Fibroblast of lung (primary cell): ENCODE measurements around the gene ETV6. TPM values are rescaled to one million over a fixed set of nuclear protein-coding genes. Genes with fewer than 3 reads are reported as not detected.

Experiments
- DNase-seq, 2 donors: peaks; one replicate each; pipeline versions ENCODE4 v3.0.0 to v3.0.0-alpha.2; 2010; ENCODE audit warnings: low read depth in 2 of 2
- H2AFZ ChIP-seq: 2 replicates; pipeline ENCODE4 v1.5.1; 2012; ENCODE audit warnings: low read length, control low read depth, inconsistent platforms
- H3K27ac ChIP-seq: 2 replicates; pipeline ENCODE4 v1.5.1; 2011; ENCODE audit warnings: low read length, control low read depth; ENCODE audit not compliant: insufficient read depth
- H3K27me3 ChIP-seq: 2 replicates; pipeline ENCODE4 v1.5.1; 2011; ENCODE audit warnings: mild to moderate bottlenecking, low read length; ENCODE audit not compliant: control insufficient read depth, insufficient read depth
- H3K36me3 ChIP-seq: 2 replicates; pipeline ENCODE4 v1.5.1; 2011; ENCODE audit warnings: low read length; ENCODE audit not compliant: control insufficient read depth, insufficient read depth
- H3K4me1 ChIP-seq: 2 replicates; pipeline ENCODE4 v1.5.1; 2011; ENCODE audit warnings: low read length; ENCODE audit not compliant: control insufficient read depth, insufficient read depth; ENCODE audit errors: extremely low read depth
- H3K4me2 ChIP-seq: 2 replicates; pipeline ENCODE4 v1.5.1; 2011; ENCODE audit warnings: low read length, control low read depth; ENCODE audit not compliant: insufficient read depth; ENCODE audit errors: extremely low read depth
- H3K4me3 ChIP-seq, 4 experiments: fragments of 200-600 bp in 1 of 4; sonication (generic) in 1 of 4; replicated peaks in 1 of 4; 2 replicates each; pipeline ENCODE4 v1.5.1; 2011 to 2016; ENCODE audit warnings: low read length in 4 of 4, low read depth in 3 of 4, mild to moderate bottlenecking in 3 of 4, control low read depth in 2 of 4, inconsistent platforms in 1 of 4, mixed read lengths in 1 of 4; ENCODE audit not compliant: insufficient read depth in 1 of 4; ENCODE audit errors: control extremely low read depth in 1 of 4
- H3K79me2 ChIP-seq: 2 replicates; pipeline ENCODE4 v1.5.1; 2012; ENCODE audit warnings: mild to moderate bottlenecking, low read length, inconsistent platforms; ENCODE audit not compliant: control insufficient read depth, insufficient read depth
- H3K9ac ChIP-seq: 2 replicates; pipeline ENCODE4 v1.5.1; 2011; ENCODE audit warnings: mild to moderate bottlenecking, low read length, control low read depth; ENCODE audit not compliant: insufficient read depth
- H3K9me3 ChIP-seq: 2 replicates; pipeline ENCODE4 v1.5.1; 2012; ENCODE audit warnings: low read depth, low read length; ENCODE audit not compliant: control insufficient read depth, insufficient read depth
- H4K20me1 ChIP-seq: 2 replicates; pipeline ENCODE4 v1.5.1; 2011; ENCODE audit warnings: low read length; ENCODE audit not compliant: control insufficient read depth, insufficient read depth; ENCODE audit errors: extremely low read depth
- CTCF ChIP-seq, 2 donors: IDR thresholded peaks in 1 of 2; conservative IDR thresholded peaks in 1 of 2; 1 replicate in 1 of 2; 2 replicates in 1 of 2; pipeline ENCODE4 v1.5.1; 2011 to 2012; ENCODE audit warnings: low read length in 2 of 2, control low read depth in 1 of 2, inconsistent platforms in 1 of 2, low read depth in 1 of 2, mild to moderate bottlenecking in 1 of 2
- EZH2 ChIP-seq: IDR thresholded peaks from 2 replicates; pipeline ENCODE4 v1.5.1; 2012; ENCODE audit warnings: low read length, control low read depth, mild to moderate bottlenecking; ENCODE audit errors: missing control alignments
- polyA plus RNA-seq, 2 donors: library from polyadenylated mRNA; depleted of rRNA in 1 of 2; stranded (reverse) in 1 of 2; unstranded in 1 of 2; fragments of >200 nt; gene quantifications; 2 replicates each; pipeline ENCODE4 v1.2.1, GENCODE V29; 2011 to 2012; ENCODE audit warnings: missing spikeins in 1 of 2
- total RNA-seq: library from RNA; depleted of rRNA; stranded (reverse); fragments of >200 nt; gene quantifications from 2 replicates; pipeline ENCODE4 v1.2.1, GENCODE V29; 2014

ETV6 gene
- total and polyA plus RNA-seq, 2 donors (not counting 1 experiment from before 2014, with no cell fraction given): 4.3 to 8.9 TPM

GRCh38 chr12:11875414-11875935, 226.0 kb downstream of the ETV6 start:
- Histone ChIP-seq H4K20me1 (no peaks in the 10 kb centered on the region), H3K4me1 (peaks cover 8% of the 10 kb centered on the region)
- TF ChIP-seq CTCF (conservative IDR thresholded peaks at IDR 0.05 in 1 of 2, IDR thresholded peaks at IDR 0.05 in 1 of 2; ENCODE audit: low read depth in 1 of 2, low read length in 2 of 2) (no peak), EZH2 (no peak)

GRCh38 chr12:11876307-11876706, 226.8 kb downstream of the ETV6 start:
- H3K4me3 ChIP-seq: no peak overlapping the region
- H3K4me2 ChIP-seq: no peak overlapping the region
- no peaks in the 10 kb centered on the region for H3K79me2 ChIP-seq
- H4K20me1 ChIP-seq: no peaks in the 10 kb centered on the region
- peaks cover 8% of the 10 kb centered on the region for H3K4me1 ChIP-seq
- H3K27ac ChIP-seq: no peak overlapping the region
- H3K27me3 ChIP-seq: no peaks in the 10 kb centered on the region
- H3K9ac ChIP-seq: no peak overlapping the region
- no peak for DNase-seq
- TF ChIP-seq CTCF (conservative IDR thresholded peaks at IDR 0.05 in 1 of 2, IDR thresholded peaks at IDR 0.05 in 1 of 2; ENCODE audit: low read depth in 1 of 2, low read length in 2 of 2): no peak
- no peak for TF ChIP-seq EZH2
- H3K9me3 ChIP-seq: no peaks in the 10 kb centered on the region
- no peak overlapping the region for H2AFZ ChIP-seq
- H3K36me3 ChIP-seq: no peaks in the 10 kb centered on the region

More at GRCh38 chr12:11875414-11875935, 226.0 kb downstream of the ETV6 start:
- Histone ChIP-seq H3K4me2 (no peak overlapping the region), H3K79me2 (no peaks in the 10 kb centered on the region), H3K9ac (no peak overlapping the region), H3K9me3 (no peaks in the 10 kb centered on the region), H3K27me3 (no peaks in the 10 kb centered on the region), H2AFZ (no peak overlapping the region), H3K27ac (no peak overlapping the region), H3K36me3 (no peaks in the 10 kb centered on the region), H3K4me3 (no peak overlapping the region)
- peak in 1 of 2 donors; percentile 40 for DNase-seq

GRCh38 chr12:11877102-11877826, 227.8 kb downstream of the ETV6 start:
- H3K79me2 ChIP-seq: no peaks in the 10 kb centered on the region
- H3K27ac ChIP-seq: no peak overlapping the region
- TF ChIP-seq EZH2 (no peak), CTCF (conservative IDR thresholded peaks at IDR 0.05 in 1 of 2, IDR thresholded peaks at IDR 0.05 in 1 of 2; ENCODE audit: low read depth in 1 of 2, low read length in 2 of 2) (no peak)

More at GRCh38 chr12:11877102-11877826, 227.8 kb downstream of the ETV6 start:
- Histone ChIP-seq H3K36me3 (no peaks in the 10 kb centered on the region), H2AFZ (no peak overlapping the region), H3K4me1 (peaks cover 8% of the 10 kb centered on the region), H3K27me3 (no peaks in the 10 kb centered on the region), H3K9me3 (no peaks in the 10 kb centered on the region), H4K20me1 (no peaks in the 10 kb centered on the region), H3K9ac (no peak overlapping the region), H3K4me3 (no peak overlapping the region), H3K4me2 (no peak overlapping the region)
- no peak for DNase-seq
